Measurements from ENCODE around the gene C1orf50.

DNA sequence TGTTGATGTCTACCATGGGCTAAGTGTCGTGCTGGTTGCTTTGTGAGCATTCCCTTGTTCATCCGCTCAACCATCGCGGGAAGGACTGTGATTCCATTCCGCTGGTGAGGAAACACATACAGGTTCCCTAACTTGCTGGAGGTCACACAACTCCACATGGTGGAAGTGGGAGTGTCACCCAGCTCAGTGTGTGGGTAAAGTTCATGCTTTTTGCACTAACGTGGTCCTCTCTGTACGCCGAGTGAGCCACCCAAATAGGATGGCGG, 23.0 kb upstream of the C1orf50 start:
- TF ChIP-seq, protein P1, sequence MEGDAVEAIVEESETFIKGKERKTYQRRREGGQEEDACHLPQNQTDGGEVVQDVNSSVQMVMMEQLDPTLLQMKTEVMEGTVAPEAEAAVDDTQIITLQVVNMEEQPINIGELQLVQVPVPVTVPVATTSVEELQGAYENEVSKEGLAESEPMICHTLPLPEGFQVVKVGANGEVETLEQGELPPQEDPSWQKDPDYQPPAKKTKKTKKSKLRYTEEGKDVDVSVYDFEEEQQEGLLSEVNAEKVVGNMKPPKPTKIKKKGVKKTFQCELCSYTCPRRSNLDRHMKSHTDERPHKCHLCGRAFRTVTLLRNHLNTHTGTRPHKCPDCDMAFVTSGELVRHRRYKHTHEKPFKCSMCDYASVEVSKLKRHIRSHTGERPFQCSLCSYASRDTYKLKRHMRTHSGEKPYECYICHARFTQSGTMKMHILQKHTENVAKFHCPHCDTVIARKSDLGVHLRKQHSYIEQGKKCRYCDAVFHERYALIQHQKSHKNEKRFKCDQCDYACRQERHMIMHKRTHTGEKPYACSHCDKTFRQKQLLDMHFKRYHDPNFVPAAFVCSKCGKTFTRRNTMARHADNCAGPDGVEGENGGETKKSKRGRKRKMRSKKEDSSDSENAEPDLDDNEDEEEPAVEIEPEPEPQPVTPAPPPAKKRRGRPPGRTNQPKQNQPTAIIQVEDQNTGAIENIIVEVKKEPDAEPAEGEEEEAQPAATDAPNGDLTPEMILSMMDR (IDR thresholded peaks at IDR 0.05; ENCODE audit: extremely low read depth in 1 of 2, insufficient read depth in 1 of 2, low read depth in 1 of 2, low read length in 2 of 2) = no peak
- no peak for TF ChIP-seq EZH2 (IDR thresholded peaks at IDR 0.05; ENCODE audit: borderline replicate concordance, low read depth, low read length, severe bottlenecking)
- no peak for TF ChIP-seq POLR2A (IDR thresholded peaks at IDR 0.05; ENCODE audit: low read depth, low read length)
- TF ChIP-seq POLR2AphosphoS5 (IDR thresholded peaks at IDR 0.05; ENCODE audit: insufficient read depth, low read depth, low read length) = no peak
- no peak for TF ChIP-seq JUN (IDR thresholded peaks at IDR 0.05; ENCODE audit: borderline replicate concordance, insufficient read depth, insufficient read length, low read depth)
- TF ChIP-seq, protein P2, sequence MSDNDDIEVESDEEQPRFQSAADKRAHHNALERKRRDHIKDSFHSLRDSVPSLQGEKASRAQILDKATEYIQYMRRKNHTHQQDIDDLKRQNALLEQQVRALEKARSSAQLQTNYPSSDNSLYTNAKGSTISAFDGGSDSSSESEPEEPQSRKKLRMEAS (IDR thresholded peaks at IDR 0.05; ENCODE audit: insufficient read depth, insufficient read length) = no peak
- TF ChIP-seq MYC (IDR thresholded peaks at IDR 0.05; ENCODE audit: low read depth, low read length) = no peak
- TF ChIP-seq FOS (IDR thresholded peaks at IDR 0.05; ENCODE audit: borderline replicate concordance, insufficient read depth, low read length) = no peak
- no peak for TF ChIP-seq GATA2 (IDR thresholded peaks at IDR 0.05; ENCODE audit: insufficient read depth, insufficient read length, low read depth, low read length)

Data from endothelial cell of umbilical vein (primary cell).